T follicular helper cell (primary cell): ENCODE data around the gene HIP1.
"Not testable (repeated sequence)": the region's sequence is repeated elsewhere in the genome, so short reads cannot be mapped to it uniquely, and the experiment has no call there.

Source experiments
- DNase-seq: peaks from one replicate; pipeline ENCODE4 v3.0.0-alpha.2; 2020; ENCODE audit warnings: low read depth
- total RNA-seq, 2 experiments: gene quantifications; one replicate each; lab custom pipeline; 2026; lab: John Stamatoyannopoulos, UW

HIP1 gene
- 2.5 to 11.5 reads per million in 2 experiments for total RNA-seq

- no peak for DNase-seq
Measured at GRCh38 chr7:75738604-75738974, at the start of gene HIP1. Gene HIP1 (minus strand): TSS chr7:75738941. CDS start chr7:75738920, 21 bp downstream.

- not testable (repeated sequence) for DNase-seq
Measured at GRCh38 chr7:75788154-75788847, 49.6 kb upstream of the HIP1 start.

- DNase-seq, result not testable (repeated sequence)
Measured at GRCh38 chr7:75783058-75783457, 44.3 kb upstream of the HIP1 start.

GRCh38 chr7:75780647-75781273 is 42.0 kb upstream of the HIP1 start:
- not testable (repeated sequence) for DNase-seq

- DNase-seq, result not testable (repeated sequence)
Measured at GRCh38 chr7:75779516-75779915, 40.8 kb upstream of the HIP1 start.

GRCh38 chr7:75779035-75779434 is 40.3 kb upstream of the HIP1 start:
- not testable (repeated sequence) for DNase-seq

GRCh38 chr7:75776295-75776971 is 37.7 kb upstream of the HIP1 start:
- DNase-seq, result peak; percentile 5

GRCh38 chr7:75773958-75774357 is 35.2 kb upstream of the HIP1 start:
- not testable (repeated sequence) for DNase-seq

- DNase-seq, result no peak
Measured at GRCh38 chr7:75772081-75773077, 33.6 kb upstream of the HIP1 start, which contains the start of gene CCL26. Gene CCL26 (minus strand): TSS chr7:75772211. CDS start chr7:75772176, 35 bp downstream.

GRCh38 chr7:75771224-75771623 is 32.5 kb upstream of the HIP1 start:
- no peak for DNase-seq

- no peak for DNase-seq
Measured at GRCh38 chr7:75762350-75762917, 23.7 kb upstream of the HIP1 start.

GRCh38 chr7:75761801-75762200 is 23.1 kb upstream of the HIP1 start:
- DNase-seq, result not testable (repeated sequence)

GRCh38 chr7:75758491-75758890 is 19.8 kb upstream of the HIP1 start:
- DNase-seq, result no peak

- DNase-seq, result no peak
Measured at GRCh38 chr7:75757860-75758259, 19.1 kb upstream of the HIP1 start.

- no peak for DNase-seq
Measured at GRCh38 chr7:75756991-75757676, 18.4 kb upstream of the HIP1 start.

GRCh38 chr7:75756206-75756990 is 17.7 kb upstream of the HIP1 start:
- DNase-seq, result no peak

- no peak for DNase-seq
Measured at GRCh38 chr7:75743455-75743859, 4.7 kb upstream of the HIP1 start.

- DNase-seq, result no peak
Measured at GRCh38 chr7:75740846-75741497, 2.2 kb upstream of the HIP1 start.
